NB4 (cell line): ENCODE results near the gene RPS6KA1.

Source experiments
- DNase-seq: peaks from one replicate; pipeline ENCODE4 v3.0.0; 2010; ENCODE audit warnings: low read depth
- H3K4me3 ChIP-seq: one replicate; pipeline ENCODE4 v1.5.1; 2011; ENCODE audit warnings: mild to moderate bottlenecking, low read depth, low read length, moderate library complexity
- CTCF ChIP-seq: IDR thresholded peaks from one replicate; pipeline ENCODE4 v1.5.1; 2012; ENCODE audit warnings: low read depth, low read length
- MAX ChIP-seq: IDR thresholded peaks from 2 replicates; pipeline ENCODE4 v1.6.1; 2011; ENCODE audit warnings: low read depth, low read length
- MYC ChIP-seq: IDR thresholded peaks from 2 replicates; pipeline ENCODE4 v1.6.1; 2011; ENCODE audit warnings: low read depth, low read length
- POLR2A ChIP-seq: IDR thresholded peaks from 2 replicates; pipeline ENCODE4 v1.6.1; 2011; ENCODE audit warnings: mild to moderate bottlenecking; ENCODE audit not compliant: insufficient read length; ENCODE audit errors: extremely low read depth

RPS6KA1 gene

GRCh38 chr1:26541431-26541815 is 11.9 kb downstream of the RPS6KA1 start:
- TF ChIP-seq MYC = no peak
- TF ChIP-seq CTCF = no peak
- TF ChIP-seq POLR2A = no peak
- no peak for TF ChIP-seq MAX
- DNase-seq = no peak
- H3K4me3 ChIP-seq = peak overlapping the region; percentile 3

GRCh38 chr1:26541816-26542711 is 12.5 kb downstream of the RPS6KA1 start:
- DNase-seq = peak; percentile 99
- peak overlapping the region; percentile 53 for H3K4me3 ChIP-seq

GRCh38 chr1:26542771-26543451 is 13.3 kb downstream of the RPS6KA1 start:
- H3K4me3 ChIP-seq = peak overlapping the region; percentile 53
- TF ChIP-seq MYC (no peak), POLR2A (no peak), MAX (no peak), CTCF (no peak)
- peak; percentile 73 for DNase-seq

More at GRCh38 chr1:26541816-26542711, 12.5 kb downstream of the RPS6KA1 start:
- TF ChIP-seq MYC = peak; percentile 62
- TF ChIP-seq POLR2A = peak; percentile 10
- TF ChIP-seq CTCF = peak; percentile 51
- peak; percentile 72 for TF ChIP-seq MAX

GRCh38 chr1:26543462-26543861 is 13.9 kb downstream of the RPS6KA1 start:
- H3K4me3 ChIP-seq = peak overlapping the region; percentile 53
- no peak for TF ChIP-seq POLR2A
- no peak for TF ChIP-seq MYC
- TF ChIP-seq MAX = no peak
- no peak for TF ChIP-seq CTCF
- DNase-seq = no peak

- DNase-seq = no peak
- TF ChIP-seq CTCF (no peak), MAX (no peak), POLR2A (no peak), MYC (no peak)
- peak overlapping the region; percentile 53 for H3K4me3 ChIP-seq
Observed at GRCh38 chr1:26544126-26544525, 14.6 kb downstream of the RPS6KA1 start.
